ENCODE results near the gene KLHL12. TPM values are rescaled to one million over a fixed set of nuclear protein-coding genes. Genes with fewer than 3 reads are reported as not detected.

The KLHL12 gene
- 19.2 and 19.8 TPM in 2 replicates for total RNA-seq

DNA sequence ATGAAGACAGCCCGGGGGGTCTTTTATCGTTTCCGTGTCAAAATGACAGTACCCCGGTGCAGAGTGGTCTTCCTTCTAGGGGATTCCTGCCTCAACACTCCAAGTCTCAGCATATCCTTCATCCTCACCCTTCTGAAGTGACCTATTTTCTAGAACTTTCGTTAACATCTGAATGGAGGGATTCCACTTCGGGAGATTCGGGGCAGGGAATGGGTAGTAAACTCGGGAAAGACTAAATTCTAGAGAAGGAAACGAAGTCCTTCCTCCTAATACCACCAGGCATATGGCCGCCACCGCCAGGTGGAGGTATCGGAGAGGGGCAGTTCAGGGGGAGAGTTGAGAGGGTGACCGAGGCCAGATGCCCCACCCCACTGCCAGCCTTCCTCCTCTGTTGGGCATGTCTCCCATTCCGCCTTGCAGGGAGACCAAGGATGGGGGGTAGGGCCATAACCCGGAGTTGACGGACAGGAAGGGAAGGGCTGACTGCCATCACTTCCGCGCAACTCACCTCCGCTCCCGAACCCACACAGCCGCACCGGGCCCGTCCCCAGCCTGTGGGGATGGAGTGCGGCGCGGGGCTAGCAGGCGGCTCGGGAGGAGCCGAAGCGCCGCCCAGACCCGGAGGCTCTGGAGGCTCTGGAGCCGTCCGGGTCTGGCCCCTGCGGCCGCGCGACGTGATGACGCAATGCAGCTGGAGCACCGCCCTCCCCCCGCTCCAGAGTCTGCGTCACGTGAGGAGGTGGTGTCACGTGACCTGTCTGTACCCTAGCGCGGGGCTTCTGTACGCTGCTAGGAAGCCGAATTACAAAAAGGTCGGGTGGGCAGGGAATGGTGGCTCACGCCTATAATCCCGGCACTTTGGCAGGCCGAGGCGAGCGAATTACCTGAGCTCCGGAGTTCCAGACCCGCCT is at the start of gene KLHL12:
KLHL12 (minus strand) TSS at position 654 of the 911 bp plus-strand sequence. CDS start 2,072 bp downstream, outside the sequence.

DNA sequence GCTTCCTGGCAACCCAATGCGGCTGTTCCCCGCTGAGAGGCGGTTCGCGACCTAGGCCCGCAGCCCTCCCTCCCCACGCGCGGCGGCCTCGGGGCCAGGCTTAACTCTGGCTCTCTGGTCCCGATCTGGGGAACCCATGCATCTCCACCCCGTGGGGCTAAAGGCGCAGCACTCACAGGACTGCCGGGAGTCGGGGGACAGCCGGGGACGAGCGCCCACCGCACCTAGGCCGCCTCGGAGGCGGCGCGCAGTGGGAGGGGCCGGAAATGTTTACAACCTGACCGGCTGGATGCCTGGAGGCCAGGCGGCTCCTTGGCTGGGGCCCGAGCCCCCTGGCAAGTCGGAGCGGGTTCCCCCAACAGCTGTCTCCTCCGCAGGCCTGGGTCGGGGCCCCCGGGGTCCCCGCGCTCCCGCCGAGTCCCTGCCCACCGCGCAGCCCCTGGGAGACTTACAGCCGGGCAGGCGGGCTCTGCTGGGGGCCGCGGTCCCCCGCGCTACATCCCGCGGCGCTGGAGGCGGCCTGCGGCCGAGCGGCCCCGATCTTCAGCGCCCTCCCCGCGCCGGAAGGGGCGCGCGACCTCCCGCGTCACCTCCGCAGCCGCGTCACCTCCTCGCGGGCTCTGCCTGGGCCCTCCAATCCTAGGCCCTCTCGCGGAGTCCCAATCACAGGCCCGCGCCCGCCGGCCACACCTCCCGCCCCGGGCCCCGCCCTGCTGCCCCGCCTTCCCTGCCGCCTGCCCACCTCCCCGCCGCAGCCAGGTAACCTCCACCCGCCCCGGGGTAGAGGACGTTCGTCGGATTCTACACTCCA is 30.9 kb upstream of the KLHL12 start, which contains the start of gene ADIPOR1:
ADIPOR1 (minus strand) TSS at position 580 of the 811 bp plus-strand sequence. CDS start 7,242 bp downstream, outside the sequence.

GRCh38 chr1:202888531-202889360 is 38.3 kb downstream of the KLHL12 start, which contains the start of gene RABIF:
Gene RABIF, minus strand, starts transcription at chr1:202889149. Its CDS starts 51 bp downstream, at chr1:202889098.

Small RNA genes lying within 50 kb of the gene (small RNA-seq; reads per million reads assigned to genes)
- not detected for gene RF00019

Other genes with a start within 250 kb of the KLHL12 start
- gene SYT2, start 216.8 kb downstream of the KLHL12 start, total RNA-seq = not detected in 2 replicates
- gene KDM5B, start 118.8 kb downstream of the KLHL12 start, total RNA-seq = 125 and 194 TPM in 2 replicates
- 0.33 and 1.2 TPM in 2 replicates for gene PCAT6, start 116.3 kb downstream of the KLHL12 start, total RNA-seq
- 3.9 and 6.2 TPM in 2 replicates for gene RABIF, start 38.1 kb downstream of the KLHL12 start, total RNA-seq
- 95.8 and 188 TPM in 2 replicates for gene ADIPOR1, start 31.1 kb upstream of the KLHL12 start, total RNA-seq
- gene CYB5R1, start 40.0 kb upstream of the KLHL12 start, total RNA-seq = 152 and 167 TPM in 2 replicates
- 67.1 and 130 TPM in 2 replicates for gene TMEM183A, start 80.1 kb upstream of the KLHL12 start, total RNA-seq
- 3.3 and 3.5 TPM in 2 replicates for gene PPFIA4, start 99.3 kb upstream of the KLHL12 start, total RNA-seq
- not detected in 2 replicates for gene MYOG, start 158.8 kb upstream of the KLHL12 start, total RNA-seq
- 0.39 and 0.87 TPM in 2 replicates for gene ADORA1, start 200.5 kb upstream of the KLHL12 start, total RNA-seq
- gene MYBPH, start 248.6 kb upstream of the KLHL12 start, total RNA-seq = not detected in 2 replicates